SKM-1 (cell line): Measurements from ENCODE around the gene TEC.
A peak's percentile ranks its signal among the peaks of the same experiment; 100 is the strongest.
"Not testable (repeated sequence)": the region's sequence is repeated elsewhere in the genome, so short reads cannot be mapped to it uniquely, and the experiment has no call there.

Experiments used
- DNase-seq: peaks from one replicate; lab custom pipeline; 2025; ENCODE audit not compliant: unreplicated experiment; lab: John Stamatoyannopoulos, UW

The TEC gene

GRCh38 chr4:48169636-48170035, 100.0 kb downstream of the TEC start:
- no peak for DNase-seq

GRCh38 chr4:48167538-48168263, 101.9 kb downstream of the TEC start:
- no peak for DNase-seq

GRCh38 chr4:48164561-48164960, 105.1 kb downstream of the TEC start:
- DNase-seq, result not testable (repeated sequence)

GRCh38 chr4:48163746-48164145, 105.9 kb downstream of the TEC start:
- no peak for DNase-seq

- no peak for DNase-seq
Measured at GRCh38 chr4:48162162-48162561, 107.5 kb downstream of the TEC start.

GRCh38 chr4:48157271-48157670, 112.4 kb downstream of the TEC start:
- DNase-seq, result no peak

- DNase-seq, result no peak
Measured at GRCh38 chr4:48156423-48156822, 113.2 kb downstream of the TEC start.

- no peak for DNase-seq
Measured at GRCh38 chr4:48153791-48154550, 115.7 kb downstream of the TEC start.

GRCh38 chr4:48152259-48152658, 117.4 kb downstream of the TEC start:
- DNase-seq, result no peak

- DNase-seq, result no peak
Measured at GRCh38 chr4:48149827-48150370, 119.7 kb downstream of the TEC start.

- no peak for DNase-seq
Measured at GRCh38 chr4:48147621-48148020, 122.0 kb downstream of the TEC start.

GRCh38 chr4:48141048-48141447, 128.6 kb downstream of the TEC start:
- peak; percentile 23 for DNase-seq

- DNase-seq, result no peak
Measured at GRCh38 chr4:48139691-48140090, 129.9 kb downstream of the TEC start.

GRCh38 chr4:48138936-48139335, 130.7 kb downstream of the TEC start:
- no peak for DNase-seq

- no peak for DNase-seq
Measured at GRCh38 chr4:48138511-48138910, 131.1 kb downstream of the TEC start.

GRCh38 chr4:48137846-48138245, 131.8 kb downstream of the TEC start:
- DNase-seq, result no peak

- DNase-seq, result no peak
Measured at GRCh38 chr4:48134081-48134480, 135.6 kb downstream of the TEC start, which contains the start of gene TXK. Gene TXK, minus strand, starts transcription at chr4:48134250. Its CDS starts 80 bp downstream, at chr4:48134170.

GRCh38 chr4:48133669-48134068, 136.0 kb downstream of the TEC start:
- DNase-seq, result no peak

- DNase-seq, result no peak
Measured at GRCh38 chr4:48131736-48132135, 137.9 kb downstream of the TEC start.

GRCh38 chr4:48130100-48130499, 139.5 kb downstream of the TEC start:
- DNase-seq, result no peak

- peak; percentile 4 for DNase-seq
Measured at GRCh38 chr4:48129307-48130014, 140.2 kb downstream of the TEC start.
